KOPT-K1 (cell line): ENCODE data around the gene SFXN3.

Experiments
- H3K27ac ChIP-seq: fragments of 200-600 bp; sonication (generic); 2 replicates; pipeline ENCODE4 v1.5.1; 2016; ENCODE audit warnings: antibody characterized with exemption, mild to moderate bottlenecking, low read depth, low read length; ENCODE audit not compliant: poor library complexity, severe bottlenecking
- H3K36me3 ChIP-seq: fragments of 200-600 bp; sonication (generic); 2 replicates; pipeline ENCODE4 v1.5.1; 2017; ENCODE audit warnings: antibody characterized with exemption, mild to moderate bottlenecking, low read length, moderate library complexity; ENCODE audit not compliant: insufficient read depth
- H3K9me3 ChIP-seq: fragments of 200-600 bp; sonication (generic); 2 replicates; pipeline ENCODE4 v1.5.1; 2017; ENCODE audit warnings: antibody characterized with exemption, low read length, mild to moderate bottlenecking; ENCODE audit not compliant: insufficient read depth, poor library complexity, severe bottlenecking

Gene SFXN3

DNA sequence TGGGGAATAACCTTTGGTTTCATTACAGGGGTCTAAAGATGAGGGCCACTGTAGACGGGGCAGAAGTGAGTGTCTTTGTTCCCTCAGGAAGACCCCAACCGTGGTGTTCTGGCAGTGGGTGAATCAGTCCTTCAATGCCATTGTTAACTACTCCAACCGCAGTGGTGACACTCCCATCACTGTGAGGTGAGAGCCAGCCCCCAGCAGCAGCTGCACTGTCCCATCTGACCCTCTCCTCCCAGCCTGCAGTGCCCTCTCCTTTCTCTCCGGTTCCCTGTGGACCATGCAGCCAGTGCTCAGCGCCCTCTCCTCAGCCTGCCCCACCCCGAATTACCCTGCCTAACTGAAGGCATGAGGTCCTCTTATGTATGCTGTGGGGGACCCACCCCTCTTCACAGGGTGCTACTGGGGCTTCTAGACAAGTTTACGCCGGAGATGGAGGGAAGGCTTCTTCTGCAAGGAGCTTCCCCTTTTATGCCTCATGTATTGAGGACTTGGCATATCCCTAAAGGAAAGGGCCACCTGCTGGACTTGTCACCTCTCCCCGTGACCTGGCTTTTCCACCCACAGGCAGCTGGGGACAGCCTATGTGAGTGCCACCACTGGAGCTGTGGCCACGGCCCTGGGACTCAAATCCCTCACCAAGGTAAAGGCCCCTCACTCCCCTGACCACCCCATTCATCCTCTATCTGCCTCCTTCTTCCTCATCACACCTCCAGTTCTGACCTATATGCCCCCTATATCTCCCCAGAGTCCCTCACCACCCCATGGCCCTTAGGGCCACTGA, 5.1 kb downstream of the SFXN3 start:
- H3K27ac ChIP-seq = no peak overlapping the region
- no peaks in the 10 kb centered on the region for H3K36me3 ChIP-seq
- no peaks in the 10 kb centered on the region for H3K9me3 ChIP-seq

DNA sequence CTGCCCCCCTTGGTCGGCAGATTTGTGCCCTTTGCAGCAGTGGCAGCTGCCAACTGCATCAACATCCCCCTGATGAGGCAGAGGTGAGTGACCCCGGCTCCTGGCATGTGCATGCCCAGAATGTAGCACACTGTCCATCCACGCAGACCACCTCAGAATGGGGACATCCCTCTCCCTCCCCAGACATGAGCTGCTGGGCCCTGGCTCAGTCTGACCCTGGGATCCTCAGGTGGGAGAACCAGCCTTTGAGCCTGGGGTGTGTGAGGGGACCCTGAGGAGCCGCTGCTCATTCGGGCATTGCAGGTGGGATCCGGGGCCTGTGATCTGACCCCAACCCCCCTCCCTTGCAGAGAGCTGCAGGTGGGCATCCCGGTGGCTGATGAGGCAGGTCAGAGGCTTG, 5.7 kb downstream of the SFXN3 start:
- Histone ChIP-seq H3K9me3 (no peaks in the 10 kb centered on the region), H3K36me3 (no peaks in the 10 kb centered on the region), H3K27ac (no peak overlapping the region)

DNA sequence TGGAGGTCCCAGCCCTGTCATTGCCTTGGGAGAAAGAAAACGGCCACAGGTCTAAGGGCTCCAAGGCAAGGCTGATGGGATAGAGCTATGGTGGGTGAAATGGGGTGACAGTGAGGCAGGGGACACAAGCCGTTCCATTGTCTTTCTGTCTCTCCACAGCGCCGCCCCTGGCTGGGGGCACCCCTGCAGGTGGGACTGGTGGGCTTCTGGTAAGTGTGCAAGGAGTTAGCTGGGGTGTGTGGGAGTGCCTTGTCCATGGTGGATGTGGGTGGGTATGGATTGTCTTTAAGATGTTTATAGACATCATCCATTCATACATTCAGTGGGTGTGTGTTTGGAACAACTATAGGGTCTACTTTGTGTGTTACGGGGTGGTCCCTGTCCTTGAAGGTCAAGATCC, 7.5 kb downstream of the SFXN3 start:
- no peaks in the 10 kb centered on the region for H3K36me3 ChIP-seq
- no peak overlapping the region for H3K27ac ChIP-seq
- H3K9me3 ChIP-seq = no peaks in the 10 kb centered on the region

DNA sequence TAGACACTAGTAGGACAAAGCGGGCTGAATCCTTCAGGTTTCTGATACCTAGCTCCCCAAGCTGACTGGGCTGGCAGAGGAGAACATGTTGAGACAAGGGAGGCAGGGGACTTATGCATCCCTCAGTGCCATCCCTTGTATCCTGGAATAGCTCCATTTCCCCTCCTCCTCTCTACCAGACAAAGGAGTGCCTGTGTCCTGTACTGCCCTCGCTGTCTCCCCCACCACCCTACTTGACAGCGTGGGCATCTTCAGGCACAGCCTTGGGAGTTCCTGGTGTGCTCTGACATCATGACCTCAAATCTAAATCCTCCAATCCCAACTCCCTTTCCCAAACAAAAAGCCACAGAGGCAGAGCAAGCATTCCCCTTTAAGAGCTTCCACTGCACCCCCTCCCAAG, 9.0 kb downstream of the SFXN3 start:
- Histone ChIP-seq H3K27ac (no peak overlapping the region), H3K9me3 (no peaks in the 10 kb centered on the region), H3K36me3 (no peaks in the 10 kb centered on the region)

DNA sequence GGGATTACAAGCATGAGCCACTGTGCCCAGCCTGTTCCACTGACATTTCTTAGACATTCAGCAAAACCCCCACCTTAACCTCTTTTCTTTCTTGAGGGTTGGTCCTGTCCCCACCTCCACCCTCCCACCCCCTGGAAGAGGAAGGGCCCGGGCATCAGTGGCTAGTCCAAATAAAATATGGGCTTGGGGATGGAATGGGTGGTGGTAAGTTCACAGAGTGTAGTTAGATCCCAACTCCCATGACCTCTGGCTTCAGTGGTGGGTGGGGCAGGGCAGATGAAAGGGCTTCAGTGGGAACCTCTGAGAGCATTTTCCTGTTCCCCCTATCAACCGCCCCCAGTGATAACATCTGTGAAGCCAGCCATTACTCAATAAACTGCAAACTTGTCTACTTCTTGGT, 9.8 kb downstream of the SFXN3 start:
- Histone ChIP-seq H3K36me3 (no peaks in the 10 kb centered on the region), H3K9me3 (no peaks in the 10 kb centered on the region), H3K27ac (no peak overlapping the region)

DNA sequence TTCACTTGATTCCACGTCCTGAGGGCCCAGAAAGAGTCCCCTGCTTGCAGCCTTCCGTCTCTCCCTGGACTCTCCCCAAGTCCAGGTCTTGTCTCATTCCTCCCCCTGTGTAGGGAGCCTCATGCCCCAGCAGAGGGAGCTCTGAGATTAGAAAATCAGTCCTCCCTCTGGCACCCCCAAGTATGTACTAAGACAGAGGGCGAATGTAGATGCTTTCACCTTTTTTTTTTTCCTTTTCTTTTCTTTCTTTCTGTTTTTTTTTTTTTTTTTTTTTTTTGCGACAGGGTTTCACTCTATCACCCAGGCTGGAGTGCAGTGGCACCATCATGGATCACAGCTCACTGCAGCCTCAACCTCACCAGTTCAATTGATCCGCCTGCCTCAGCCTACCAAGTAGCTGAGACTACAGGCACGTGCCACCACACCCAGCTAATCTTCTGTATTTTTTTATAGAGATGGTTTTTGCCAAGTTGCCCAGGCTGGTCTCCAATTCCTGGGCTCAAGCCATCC, 10.3 kb downstream of the SFXN3 start:
- H3K9me3 ChIP-seq = no peaks in the 10 kb centered on the region
- no peak overlapping the region for H3K27ac ChIP-seq
- H3K36me3 ChIP-seq = no peaks in the 10 kb centered on the region

DNA sequence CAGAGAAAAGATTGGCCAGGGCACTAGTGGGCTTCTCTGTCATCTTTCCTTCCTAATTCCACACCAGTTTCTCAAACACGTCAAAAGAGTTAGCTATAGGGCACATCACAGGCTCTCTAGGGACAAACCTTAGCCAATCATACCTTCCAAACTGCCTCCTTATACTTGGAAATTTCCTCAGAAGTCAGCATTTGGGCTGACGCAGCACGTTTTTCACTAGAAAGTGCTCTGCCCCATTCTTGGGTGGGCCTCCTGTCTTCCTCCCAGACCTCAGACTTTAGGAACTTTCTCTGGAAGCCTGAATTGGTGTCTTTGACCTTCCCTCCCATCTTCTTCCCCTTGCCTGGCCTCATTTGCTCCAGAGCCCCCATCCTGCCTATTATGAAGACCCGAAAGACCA, 11.1 kb downstream of the SFXN3 start:
- Histone ChIP-seq H3K9me3 (no peaks in the 10 kb centered on the region), H3K27ac (peak overlapping the region; percentile 58), H3K36me3 (no peaks in the 10 kb centered on the region)

DNA sequence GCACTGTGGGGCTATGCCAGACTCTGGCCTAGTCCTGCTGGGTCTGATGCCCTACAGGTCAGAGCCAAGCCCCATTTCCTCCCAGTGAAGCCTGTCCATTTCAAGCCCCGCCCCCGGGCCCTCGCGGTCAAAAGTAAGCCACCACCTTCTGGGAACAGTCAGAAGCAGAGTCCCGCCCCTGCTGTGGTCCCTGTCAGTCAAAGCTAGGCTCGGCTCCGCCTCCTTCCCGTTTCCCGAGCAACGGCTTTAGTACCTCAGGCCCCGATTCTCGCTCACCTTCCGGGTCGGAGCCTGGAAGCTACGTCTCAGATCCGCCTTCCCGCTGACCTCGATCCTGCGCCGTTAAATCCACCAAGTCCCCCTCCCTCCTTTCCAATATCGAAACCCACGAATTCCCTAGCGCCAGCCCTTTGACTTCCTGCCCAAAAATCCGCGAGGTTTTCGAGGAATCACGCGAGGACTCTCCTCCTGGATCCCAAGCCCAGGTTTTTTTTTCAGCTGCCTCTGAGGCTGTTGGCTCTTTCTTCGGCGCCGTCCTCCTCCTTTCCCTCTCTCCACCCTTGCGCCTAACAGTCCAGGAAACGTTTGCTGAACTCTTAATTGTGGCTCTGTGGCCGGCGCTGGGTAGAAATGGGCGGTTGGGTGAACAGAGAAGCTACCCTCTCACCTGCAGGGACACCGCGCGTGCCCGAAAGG, 11.8 kb downstream of the SFXN3 start:
- no peaks in the 10 kb centered on the region for H3K36me3 ChIP-seq
- H3K9me3 ChIP-seq = no peaks in the 10 kb centered on the region
- H3K27ac ChIP-seq = peak overlapping the region; percentile 58

DNA sequence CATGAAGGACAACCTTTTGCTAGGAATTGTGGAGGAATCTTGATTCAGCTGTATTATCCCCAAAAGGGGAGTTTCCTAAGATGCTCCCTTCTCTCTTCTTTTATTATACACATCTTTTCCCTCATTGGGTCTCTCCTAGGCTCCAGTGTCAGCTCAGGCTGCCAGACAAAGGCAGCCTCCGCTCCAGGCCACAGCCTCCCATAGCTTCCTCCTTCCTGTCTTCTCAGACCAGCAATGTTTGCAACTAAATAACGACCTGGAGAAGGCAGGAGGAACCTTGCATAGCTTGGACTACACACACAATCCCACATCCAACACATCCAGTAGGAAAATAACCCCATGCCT, 12.3 kb downstream of the SFXN3 start:
- peak overlapping the region; percentile 58 for H3K27ac ChIP-seq
- no peaks in the 10 kb centered on the region for H3K36me3 ChIP-seq
- no peaks in the 10 kb centered on the region for H3K9me3 ChIP-seq

DNA sequence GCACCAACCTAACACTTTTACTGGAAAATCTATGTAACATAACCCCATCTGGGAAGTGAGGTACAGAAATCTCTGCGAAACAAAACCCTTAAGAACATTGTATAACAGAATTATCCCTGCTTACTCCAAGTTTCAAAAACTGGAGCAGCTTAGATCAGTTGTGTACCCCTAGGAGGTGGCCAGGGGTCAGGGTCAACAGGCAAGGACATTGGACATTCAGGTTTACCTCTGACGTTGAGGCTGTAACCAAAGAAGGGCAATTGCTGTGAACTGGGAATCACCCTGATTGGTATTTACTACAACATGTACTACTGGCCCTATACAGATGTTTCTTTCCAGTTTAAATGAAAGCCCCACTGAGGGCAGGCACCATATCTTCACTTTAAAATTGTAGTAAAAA, 13.1 kb downstream of the SFXN3 start:
- H3K27ac ChIP-seq = no peak overlapping the region
- H3K9me3 ChIP-seq = no peaks in the 10 kb centered on the region
- no peaks in the 10 kb centered on the region; the same call in 1 of the 2 replicates for H3K36me3 ChIP-seq

DNA sequence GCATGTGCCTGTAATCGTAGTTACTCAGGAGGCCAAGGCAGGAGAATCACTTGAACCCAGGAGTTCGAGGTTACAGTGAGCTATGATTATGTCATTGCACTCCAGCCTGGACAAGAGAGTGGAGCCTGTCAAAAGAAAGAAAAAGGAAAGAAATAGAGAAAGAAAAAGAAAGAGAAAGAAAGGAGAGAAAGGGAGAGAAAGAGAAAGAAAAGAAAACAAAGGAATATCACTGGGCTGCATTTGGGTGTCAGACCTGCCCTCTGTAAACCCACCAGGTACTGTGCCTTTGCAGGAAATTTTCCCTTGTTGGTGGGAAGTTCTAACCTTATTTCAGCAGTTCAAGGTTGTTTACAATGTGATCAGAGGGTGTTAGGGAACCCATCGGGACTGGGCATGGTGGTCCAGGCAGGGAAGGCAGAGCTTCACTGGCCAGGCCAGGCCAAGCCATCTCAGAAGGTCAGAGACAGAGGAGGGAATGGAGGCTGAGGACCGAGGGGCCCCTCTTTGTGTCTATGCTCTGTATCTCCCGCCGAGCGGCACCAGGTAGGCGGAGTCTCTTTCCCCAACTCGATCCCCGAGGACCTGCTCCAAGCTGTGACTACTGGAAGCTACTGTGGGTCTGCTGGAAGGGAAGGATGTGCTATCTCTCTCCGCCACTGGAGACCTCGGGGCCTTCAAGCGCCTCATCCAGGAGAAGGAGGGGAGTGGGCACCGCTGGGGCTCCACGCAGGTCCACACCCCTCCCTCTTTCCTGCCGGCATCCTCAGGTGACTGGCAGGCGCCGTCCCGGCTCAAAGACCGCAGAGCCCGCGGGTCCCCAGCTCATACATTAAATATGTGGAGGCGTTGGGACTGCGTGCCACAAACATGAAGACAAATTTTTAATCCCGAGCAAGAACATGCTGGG, 15.6 kb downstream of the SFXN3 start:
- H3K9me3 ChIP-seq = no peaks in the 10 kb centered on the region
- H3K27ac ChIP-seq = no peak overlapping the region
- no peaks in the 10 kb centered on the region; the same call in 1 of the 2 replicates for H3K36me3 ChIP-seq

DNA sequence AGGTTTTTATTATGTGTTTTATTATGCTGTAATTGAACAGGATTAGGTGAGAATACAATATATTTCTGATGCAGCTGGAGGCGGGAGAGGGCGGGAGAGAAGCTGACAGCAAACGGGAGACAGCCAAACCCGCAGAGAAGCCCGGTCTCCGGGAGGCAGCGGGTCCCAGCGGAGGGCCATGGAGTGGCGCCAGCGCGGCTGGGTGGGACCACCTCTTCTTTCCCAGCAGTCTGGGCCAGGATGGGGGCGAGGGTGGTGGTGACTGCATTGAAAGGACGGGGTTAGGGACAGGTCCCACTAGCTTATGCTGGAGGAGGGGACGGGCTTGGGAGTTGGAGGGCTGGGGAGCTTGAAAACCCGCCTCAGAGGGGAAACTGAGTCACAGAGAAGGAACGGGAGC, 16.2 kb downstream of the SFXN3 start:
- no peaks in the 10 kb centered on the region; the same call in 1 of the 2 replicates for H3K36me3 ChIP-seq
- H3K27ac ChIP-seq = no peak overlapping the region
- no peaks in the 10 kb centered on the region for H3K9me3 ChIP-seq

DNA sequence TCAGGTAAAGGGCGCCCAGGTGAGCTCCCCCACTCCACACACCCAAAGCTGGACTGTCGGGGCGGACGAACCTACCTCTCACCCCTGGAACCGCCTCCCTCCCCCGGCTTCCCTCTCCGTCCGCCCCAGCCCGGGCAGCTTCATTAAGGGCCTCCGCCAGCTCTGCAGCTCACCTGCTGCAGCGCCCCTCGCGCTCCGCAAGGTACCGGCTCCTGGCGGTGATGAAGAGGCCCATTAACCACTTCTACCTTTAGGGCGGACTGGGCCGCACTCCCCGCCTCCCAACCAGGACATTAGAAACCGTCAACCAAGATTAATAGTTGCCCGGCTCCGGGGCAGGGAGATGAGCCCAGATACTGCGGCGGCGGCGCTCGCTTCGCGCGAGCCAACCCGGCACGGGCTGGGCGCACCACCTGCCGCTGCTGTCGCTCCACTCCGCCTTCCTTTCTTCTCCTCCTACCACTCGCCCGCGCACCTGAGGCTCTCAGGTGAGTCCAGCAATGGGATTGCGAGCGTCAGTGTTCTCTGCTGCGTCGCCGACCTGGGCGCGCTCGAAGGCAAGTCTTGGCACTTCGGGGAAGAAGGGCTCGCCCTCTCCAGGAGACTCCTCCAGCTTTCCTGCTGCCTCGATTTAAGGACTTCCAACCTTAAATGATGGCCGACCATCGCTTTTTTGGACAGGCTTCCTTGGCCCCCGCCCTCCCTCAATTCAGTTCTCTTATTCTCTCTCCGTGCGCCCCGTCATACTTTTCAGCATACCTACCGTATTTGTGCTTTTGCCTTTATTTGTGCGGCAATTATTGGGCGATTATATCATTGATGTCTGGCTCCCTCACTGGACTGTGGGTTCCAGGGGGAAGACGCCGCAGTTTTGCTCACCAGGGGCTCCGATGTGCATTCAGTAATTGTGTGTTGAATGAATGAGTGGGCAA, 17.2 kb downstream of the SFXN3 start:
- Histone ChIP-seq H3K27ac (no peak overlapping the region), H3K9me3 (no peaks in the 10 kb centered on the region), H3K36me3 (no peaks in the 10 kb centered on the region; the same call in 1 of the 2 replicates)
